ENCODE measurements around the gene WDR45B.

- TF ChIP-seq CTCF (IDR thresholded peaks at IDR 0.05), result no peak
- no peak for TF ChIP-seq NR1H2 (CRISPR knock-in tag; IDR thresholded peaks at IDR 0.05)
- TF ChIP-seq ZNF121 (CRISPR knock-in tag; IDR thresholded peaks at IDR 0.05), result no peak
Observed at GRCh38 chr17:82595893-82596292, 52.4 kb downstream of the WDR45B start.
